Embryonic facial prominence (tissue), 1 donor: ENCODE results near the gene PCBD2.
A peak's percentile ranks its signal among the peaks of the same experiment; 100 is the strongest.
"Not testable (repeated sequence)": the region's sequence is repeated elsewhere in the genome, so short reads cannot be mapped to it uniquely, and the experiment has no call there.

Experiments used
- DNase-seq: peaks from one replicate; pipeline ENCODE4 v3.0.0-alpha.2; 2016; ENCODE audit errors: extremely low spot score

Gene PCBD2

GRCh38 chr5:134904610-134905245 is at the start of gene PCBD2:
PCBD2 (plus strand) TSS chr5:134905131; CDS start chr5:134905140, 9 bp downstream.
- DNase-seq, result peak; percentile 61

GRCh38 chr5:134856465-134856864 is 48.5 kb upstream of the PCBD2 start:
- not testable (repeated sequence) for DNase-seq

GRCh38 chr5:134857401-134857800 is 47.5 kb upstream of the PCBD2 start:
- no peak for DNase-seq

- no peak for DNase-seq
Observed at GRCh38 chr5:134864707-134865106, 40.2 kb upstream of the PCBD2 start.

GRCh38 chr5:134873494-134873893 is 31.4 kb upstream of the PCBD2 start:
- no peak for DNase-seq

- DNase-seq, result peak; percentile 82
Observed at GRCh38 chr5:134873987-134874830, 30.7 kb upstream of the PCBD2 start, which contains the start of gene TXNDC15. TXNDC15 (plus strand) TSS chr5:134874371; CDS start chr5:134874428, 57 bp downstream.

GRCh38 chr5:134874831-134875655 is 29.9 kb upstream of the PCBD2 start:
- no peak for DNase-seq

- no peak for DNase-seq
Observed at GRCh38 chr5:134877159-134877558, 27.8 kb upstream of the PCBD2 start.

GRCh38 chr5:134878403-134878802 is 26.5 kb upstream of the PCBD2 start:
- DNase-seq, result no peak

- DNase-seq, result no peak
Observed at GRCh38 chr5:134879456-134879855, 25.5 kb upstream of the PCBD2 start.

- not testable (repeated sequence) for DNase-seq
Observed at GRCh38 chr5:134880937-134881336, 24.0 kb upstream of the PCBD2 start.

- not testable (repeated sequence) for DNase-seq
Observed at GRCh38 chr5:134881711-134882110, 23.2 kb upstream of the PCBD2 start.

GRCh38 chr5:134887593-134888159 is 17.3 kb upstream of the PCBD2 start:
- DNase-seq, result no peak

GRCh38 chr5:134889335-134889734 is 15.6 kb upstream of the PCBD2 start:
- DNase-seq, result no peak

- no peak for DNase-seq
Observed at GRCh38 chr5:134891473-134891872, 13.5 kb upstream of the PCBD2 start.

- no peak for DNase-seq
Observed at GRCh38 chr5:134892282-134892681, 12.6 kb upstream of the PCBD2 start.

- DNase-seq, result no peak
Observed at GRCh38 chr5:134892926-134893325, 12.0 kb upstream of the PCBD2 start.

- no peak for DNase-seq
Observed at GRCh38 chr5:134893748-134894505, 11.0 kb upstream of the PCBD2 start.

- no peak for DNase-seq
Observed at GRCh38 chr5:134902071-134902801, 2.7 kb upstream of the PCBD2 start.

- peak; percentile 60 for DNase-seq
Observed at GRCh38 chr5:134905246-134905996, 490 bp downstream of the PCBD2 start.
